MCF 10A (cell line): ENCODE data around the gene GFRA1. TPM values are rescaled to one million over a fixed set of nuclear protein-coding genes. Genes with fewer than 3 reads are reported as not detected.

Experiments used
- BruUV-seq: library from RNA; stranded (reverse); fragments of 400-500 nt; replicated peaks from 2 replicates; lab custom pipeline; 2021; lab: Mats Ljungman, UMichigan
- CTCF ChIA-PET: fragments of 300-600 bp; sonication (Branson Sonifier 250); formaldehyde crosslinking; extraction: SDS; loops from one replicate; lab custom pipeline; 2021; ENCODE audit warnings: antibody characterized with exemption, inconsistent platforms; lab: Yijun Ruan, JAX
- POLR2A ChIA-PET: fragments of 300-600, 350-650 bp; sonication (Branson Sonifier 250); formaldehyde crosslinking; extraction: SDS; loops from one replicate; lab custom pipeline; 2020; ENCODE audit warnings: antibody characterized with exemption, inconsistent platforms; lab: Yijun Ruan, JAX
- DNase-seq: peaks from one replicate; pipeline ENCODE4 v3.0.0-alpha.2; 2018; ENCODE audit not compliant: unreplicated experiment
- H3K27ac Mint-ChIP-seq: one replicate; pipeline ENCODE4 v1.8.0; 2022; ENCODE audit warnings: mild to moderate bottlenecking, low read depth, mixed read lengths; ENCODE audit not compliant: unreplicated experiment
- H3K27me3 Mint-ChIP-seq: one replicate; pipeline ENCODE4 v1.8.0; 2022; ENCODE audit warnings: mixed read lengths; ENCODE audit not compliant: insufficient read depth, unreplicated experiment
- H3K36me3 Mint-ChIP-seq: one replicate; pipeline ENCODE4 v1.8.0; 2022; ENCODE audit warnings: mild to moderate bottlenecking, moderate library complexity, mixed read lengths; ENCODE audit not compliant: insufficient read depth, unreplicated experiment
- H3K4me1 Mint-ChIP-seq: one replicate; pipeline ENCODE4 v1.8.0; 2022; ENCODE audit warnings: mixed read lengths; ENCODE audit not compliant: insufficient read depth, unreplicated experiment
- H3K4me3 Mint-ChIP-seq: one replicate; pipeline ENCODE4 v1.8.0; 2022; ENCODE audit warnings: mild to moderate bottlenecking, moderate library complexity, mixed read lengths; ENCODE audit not compliant: unreplicated experiment
- H3K9me3 Mint-ChIP-seq: one replicate; pipeline ENCODE4 v1.8.0; 2022; ENCODE audit warnings: mixed read lengths; ENCODE audit not compliant: unreplicated experiment
- intact Hi-C: fragments of 100-400 bp; cut with micrococcal nuclease; formaldehyde crosslinking; loops from 2 replicates; pipeline ENCODE4 v1.14.1; 2022
- total RNA-seq: library from RNA; stranded (reverse); gene quantifications from 2 replicates; pipeline ENCODE4 v1.2.3, GENCODE V29; 2022
- TF ChIP-seq, protein P1 (sequence below): fragments of 200-600 bp; IDR thresholded peaks from one replicate; pipeline ENCODE4 v1.8.0; 2022; ENCODE audit warnings: antibody characterized with exemption, mild to moderate bottlenecking; ENCODE audit not compliant: unreplicated experiment

The GFRA1 gene
- total RNA-seq, 1 experiment from 2014 or later, result not detected

DNA sequence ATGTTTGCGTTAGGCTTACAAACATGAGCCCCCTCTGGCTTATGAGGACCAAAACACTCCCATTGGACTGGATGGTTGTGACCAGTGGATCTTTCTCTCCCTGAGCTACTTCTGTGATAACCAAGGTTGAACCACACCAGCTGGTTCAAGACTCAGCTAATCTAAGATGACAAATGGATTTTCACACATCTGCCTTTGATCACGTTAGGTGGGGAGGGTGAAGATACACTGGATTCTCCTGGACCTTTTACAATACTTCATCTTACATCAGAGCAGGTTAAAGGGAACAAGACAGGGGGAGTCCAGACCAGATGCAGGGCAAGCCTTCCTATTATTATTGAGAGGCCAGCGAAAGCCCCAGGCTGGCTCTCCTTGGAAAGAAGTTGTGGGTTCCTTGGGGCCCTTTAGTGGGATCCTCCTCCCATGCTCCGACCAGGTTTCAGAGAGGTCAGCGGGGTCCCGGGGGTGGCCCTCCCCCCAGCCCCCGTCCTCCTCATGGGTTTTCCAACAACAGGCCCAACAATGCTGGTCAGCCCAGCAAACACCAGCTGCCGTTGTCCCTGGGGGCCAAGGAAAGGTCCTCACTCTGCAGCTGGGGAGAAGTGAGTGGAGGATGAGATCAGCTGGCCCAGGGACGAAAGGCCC lies 2.8 kb downstream of the GFRA1 start:
- H3K36me3 Mint-ChIP-seq, result no peaks in the 10 kb centered on the region
- ChIA-PET CTCF (interaction anchor here (0.6 to 1.0 kb wide), 2 partner anchors 15 to 94 kb away, joined by 3 to 4 read pairs; no protein-coding TSS in a partner anchor), POLR2A (no interaction called here)
- no peak for DNase-seq
- H3K4me1 Mint-ChIP-seq, result peaks cover 10% of the 10 kb centered on the region
- no TSS peak for BruUV-seq
- H3K4me3 Mint-ChIP-seq, result no peak overlapping the region
- H3K9me3 Mint-ChIP-seq, result no peaks in the 10 kb centered on the region
- H3K27me3 Mint-ChIP-seq, result peaks cover 23% of the 10 kb centered on the region
- intact Hi-C loops, result no loop called here
- TF ChIP-seq, protein P1, sequence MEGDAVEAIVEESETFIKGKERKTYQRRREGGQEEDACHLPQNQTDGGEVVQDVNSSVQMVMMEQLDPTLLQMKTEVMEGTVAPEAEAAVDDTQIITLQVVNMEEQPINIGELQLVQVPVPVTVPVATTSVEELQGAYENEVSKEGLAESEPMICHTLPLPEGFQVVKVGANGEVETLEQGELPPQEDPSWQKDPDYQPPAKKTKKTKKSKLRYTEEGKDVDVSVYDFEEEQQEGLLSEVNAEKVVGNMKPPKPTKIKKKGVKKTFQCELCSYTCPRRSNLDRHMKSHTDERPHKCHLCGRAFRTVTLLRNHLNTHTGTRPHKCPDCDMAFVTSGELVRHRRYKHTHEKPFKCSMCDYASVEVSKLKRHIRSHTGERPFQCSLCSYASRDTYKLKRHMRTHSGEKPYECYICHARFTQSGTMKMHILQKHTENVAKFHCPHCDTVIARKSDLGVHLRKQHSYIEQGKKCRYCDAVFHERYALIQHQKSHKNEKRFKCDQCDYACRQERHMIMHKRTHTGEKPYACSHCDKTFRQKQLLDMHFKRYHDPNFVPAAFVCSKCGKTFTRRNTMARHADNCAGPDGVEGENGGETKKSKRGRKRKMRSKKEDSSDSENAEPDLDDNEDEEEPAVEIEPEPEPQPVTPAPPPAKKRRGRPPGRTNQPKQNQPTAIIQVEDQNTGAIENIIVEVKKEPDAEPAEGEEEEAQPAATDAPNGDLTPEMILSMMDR, result no peak
- no peak overlapping the region for H3K27ac Mint-ChIP-seq

DNA sequence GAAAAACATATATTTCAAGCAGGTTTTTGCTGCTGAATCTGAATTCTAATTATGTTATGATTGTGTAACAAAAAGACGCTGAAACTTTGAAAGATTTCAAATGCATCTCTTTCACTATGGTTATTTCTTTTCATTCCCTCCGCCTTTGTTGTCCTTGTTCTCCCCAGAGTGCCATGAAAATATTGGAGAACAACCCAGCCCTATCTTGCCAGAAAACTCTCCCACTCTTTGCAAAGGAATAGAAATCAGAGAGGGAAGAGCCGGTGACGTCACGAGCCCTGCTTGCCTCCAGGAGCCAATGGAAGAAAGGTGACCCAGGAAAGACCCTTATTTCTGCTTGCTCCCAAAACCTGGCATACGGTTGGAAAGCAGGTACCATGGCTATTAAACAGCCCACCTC lies 3.4 kb downstream of the GFRA1 start:
- H3K4me1 Mint-ChIP-seq, result peaks cover 10% of the 10 kb centered on the region
- TF ChIP-seq, protein P1, result no peak
- no peak overlapping the region for H3K4me3 Mint-ChIP-seq
- no peaks in the 10 kb centered on the region for H3K36me3 Mint-ChIP-seq
- no peaks in the 10 kb centered on the region for H3K9me3 Mint-ChIP-seq
- H3K27ac Mint-ChIP-seq, result no peak overlapping the region
- CTCF ChIA-PET, result no interaction called here
- peaks cover 17% of the 10 kb centered on the region for H3K27me3 Mint-ChIP-seq
- DNase-seq, result no peak
- no TSS peak for BruUV-seq
- intact Hi-C loops, result loop anchor here (5.0 kb wide), 3 partner anchors 322 to 562 kb away; no protein-coding TSS in a partner anchor
- POLR2A ChIA-PET, result no interaction called here

GRCh38 chr10:116268976-116269375 lies 4.0 kb downstream of the GFRA1 start:
- peak; percentile 26 for DNase-seq
- intact Hi-C loops, result loop anchor here (5.0 kb wide), 3 partner anchors 322 to 562 kb away; no protein-coding TSS in a partner anchor
- peaks cover 10% of the 10 kb centered on the region for H3K27me3 Mint-ChIP-seq
- TF ChIP-seq, protein P1, result peak; percentile 16
- CTCF ChIA-PET, result interaction anchor here (0.7 to 1.5 kb wide), 6 partner anchors 10 to 472 kb away, joined by 3 to 4 read pairs (median 3); no protein-coding TSS in a partner anchor
- H3K36me3 Mint-ChIP-seq, result no peaks in the 10 kb centered on the region
- no peaks in the 10 kb centered on the region for H3K9me3 Mint-ChIP-seq
- POLR2A ChIA-PET, result no interaction called here
- H3K4me3 Mint-ChIP-seq, result no peak overlapping the region
- peaks cover 7% of the 10 kb centered on the region for H3K4me1 Mint-ChIP-seq
- no TSS peak for BruUV-seq
- H3K27ac Mint-ChIP-seq, result no peak overlapping the region

DNA sequence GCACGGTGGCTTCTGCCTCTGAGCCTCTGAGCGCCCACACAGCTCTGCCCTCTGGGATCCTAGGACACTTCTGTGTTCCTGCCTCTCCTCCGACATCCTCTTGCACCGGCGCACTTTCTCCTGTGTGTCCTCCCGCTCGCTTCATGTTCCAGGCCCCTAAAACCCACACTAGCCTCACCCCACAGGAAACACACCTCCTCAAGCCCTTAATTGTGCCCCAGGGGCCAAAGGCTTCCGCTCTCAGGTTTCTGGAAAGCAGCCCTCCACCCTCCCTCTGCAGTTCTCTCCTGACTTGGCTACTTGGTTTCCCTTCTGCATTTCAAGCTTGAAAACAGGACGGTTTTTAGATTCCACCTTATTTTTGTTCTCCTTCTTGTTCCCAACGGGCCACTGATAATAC lies 7.3 kb downstream of the GFRA1 start:
- Mint-ChIP-seq H3K27ac (no peak overlapping the region), H3K4me1 (no peaks in the 10 kb centered on the region), H3K27me3 (no peaks in the 10 kb centered on the region), H3K36me3 (no peaks in the 10 kb centered on the region), H3K9me3 (no peaks in the 10 kb centered on the region), H3K4me3 (no peak overlapping the region)
- TF ChIP-seq, protein P1, result no peak
- DNase-seq, result no peak
- ChIA-PET POLR2A (no interaction called here), CTCF (interaction anchor here (0.7 to 1.6 kb wide), 2 partner anchors 559 to 758 kb away, joined by 3 to 4 read pairs; no protein-coding TSS in a partner anchor)
- intact Hi-C loops, result loop anchor here (5.0 kb wide), 3 partner anchors 318 to 558 kb away; no protein-coding TSS in a partner anchor
- BruUV-seq, result no TSS peak
